HepG2 (cell line): ENCODE results near the gene G0S2.

Experiments used
- ATF2 ChIP-seq: sonication (generic); formaldehyde crosslinking; IDR thresholded peaks from 2 replicates; pipeline ENCODE4 v1.4.0; 2020; ENCODE audit warnings: missing genetic modification reagents
- CBFB ChIP-seq: sonication (generic); formaldehyde crosslinking; IDR thresholded peaks from 2 replicates; pipeline ENCODE4 v1.4.0; 2020; ENCODE audit warnings: missing genetic modification reagents
- CTCF ChIP-seq: sonication (generic); formaldehyde crosslinking; IDR thresholded peaks from 2 replicates; pipeline ENCODE4 v1.5.0; 2020; ENCODE audit warnings: mild to moderate bottlenecking, missing genetic modification reagents, moderate library complexity
- ELF1 ChIP-seq: sonication (generic); formaldehyde crosslinking; IDR thresholded peaks from 2 replicates; pipeline ENCODE4 v1.4.0; 2020; ENCODE audit warnings: missing genetic modification reagents
- HES4 ChIP-seq: sonication (generic); formaldehyde crosslinking; IDR thresholded peaks from 2 replicates; pipeline ENCODE4 v1.9.0; 2021; ENCODE audit warnings: mild to moderate bottlenecking, missing genetic modification reagents, borderline replicate concordance
- NFE2L2 ChIP-seq: fragments of 150-350 bp; IDR thresholded peaks from 2 replicates; pipeline ENCODE4 v1.6.1; 2014; ENCODE audit warnings: low read length
- PTBP1 ChIP-seq: fragments of 200-400 bp; formaldehyde crosslinking; IDR thresholded peaks from 2 replicates; pipeline ENCODE4 v1.6.1; 2018; ENCODE audit warnings: low read length, low read depth; ENCODE audit not compliant: poor library complexity, severe bottlenecking
- SP1 ChIP-seq, 2 experiments: fragments of 450-650 bp in 1 of 2; sonication (generic) in 1 of 2; formaldehyde crosslinking in 1 of 2; IDR thresholded peaks; 2 replicates each; pipeline versions ENCODE4 v1.4.0 to v1.6.1; 2016 to 2020; ENCODE audit warnings: missing genetic modification reagents in 1 of 2
- THYN1 ChIP-seq: sonication (generic); formaldehyde crosslinking; IDR thresholded peaks from 2 replicates; pipeline ENCODE4 v1.8.1; 2023; ENCODE audit warnings: low read depth, mild to moderate bottlenecking, moderate library complexity, missing genetic modification reagents, borderline replicate concordance
- U2AF2 ChIP-seq: fragments of 200-400 bp; formaldehyde crosslinking; IDR thresholded peaks from 2 replicates; pipeline ENCODE4 v1.6.1; 2017; ENCODE audit warnings: low read depth, mild to moderate bottlenecking, low read length
- ZBTB7A ChIP-seq: sonication (generic); formaldehyde crosslinking; IDR thresholded peaks from 2 replicates; pipeline ENCODE4 v1.8.0; 2022; ENCODE audit warnings: mild to moderate bottlenecking, missing genetic modification reagents
- ZFP41 ChIP-seq: sonication (generic); formaldehyde crosslinking; IDR thresholded peaks from 2 replicates; pipeline ENCODE4 v1.4.0; 2020; ENCODE audit warnings: mild to moderate bottlenecking, missing genetic modification reagents, borderline replicate concordance
- ZMYM2 ChIP-seq: sonication (generic); formaldehyde crosslinking; IDR thresholded peaks from 2 replicates; pipeline ENCODE4 v1.8.0; 2022; ENCODE audit warnings: mild to moderate bottlenecking, missing genetic modification reagents
- ZNF510 ChIP-seq: sonication (generic); formaldehyde crosslinking; IDR thresholded peaks from 2 replicates; pipeline ENCODE4 v1.4.0; 2020; ENCODE audit warnings: low read depth, mild to moderate bottlenecking, missing genetic modification reagents

GRCh38 chr1:209710093-209710492, 34.9 kb downstream of the G0S2 start:
- TF ChIP-seq ZNF510 (CRISPR knock-in tag) (no peak), CBFB (CRISPR knock-in tag) (no peak), HES4 (CRISPR knock-in tag) (no peak), CTCF (CRISPR knock-in tag) (no peak), NFE2L2 (no peak), U2AF2 (no peak), ATF2 (no peak), ZFP41 (CRISPR knock-in tag) (no peak), THYN1 (CRISPR knock-in tag) (no peak), ELF1 (CRISPR knock-in tag) (no peak), PTBP1 (no peak), ZMYM2 (CRISPR knock-in tag) (no peak), ZBTB7A (CRISPR knock-in tag) (no peak), SP1 (IDR thresholded peaks at IDR 0.05) (no peak), SP1 (CRISPR knock-in tag; IDR thresholded peaks at IDR 0.05) (no peak)
